HepG2 (cell line): Measurements from ENCODE around the gene RAD18. TPM values are rescaled to one million over a fixed set of nuclear protein-coding genes. Genes with fewer than 3 reads are reported as not detected.

Source experiments
- ATAC-seq: fragments of 200-7000 bp; cut with Tn5 transposase; 3 replicates; pipeline ENCODE4 v1.9.1; 2020; ENCODE audit warnings: mild to moderate bottlenecking, moderate library complexity
- BruUV-seq: library from RNA; stranded (reverse); fragments of 400-500 nt; replicated peaks from 2 replicates; lab custom pipeline; 2021; lab: Mats Ljungman, UMichigan
- CTCF ChIA-PET: fragments of 300-600 bp; formaldehyde crosslinking; extraction: SDS; loops from one replicate; lab custom pipeline; 2021; ENCODE audit warnings: low total read pairs, inconsistent platforms, low intra/inter-chr PET ratio; lab: Yijun Ruan, JAX
- POLR2A ChIA-PET: fragments of 350-600 bp; sonication (Branson Sonifier 250); formaldehyde crosslinking; loops from one replicate; lab custom pipeline; 2020; ENCODE audit warnings: antibody characterized with exemption, inconsistent platforms; lab: Yijun Ruan, JAX
- DNase-seq: peaks from one replicate; pipeline ENCODE4 v3.0.0-alpha.2; 2015; ENCODE audit warnings: low spot score
- FAIRE-seq: peaks from 3 replicates; lab custom pipeline; 2011; peaks lifted over from hg19 to GRCh38; lab: Jason Lieb, UNC
- H2AFZ ChIP-seq: one replicate; pipeline ENCODE4 v1.6.1; 2011; ENCODE audit warnings: low read length, inconsistent platforms
- H3K27ac ChIP-seq: fragments of 300-600 bp; 3 replicates; pipeline ENCODE4 v1.8.0; 2011; ENCODE audit warnings: mixed run types, mild to moderate bottlenecking, mixed read lengths, low read length, inconsistent platforms; ENCODE audit not compliant: insufficient read depth; ENCODE audit errors: extremely low read length
- H3K27me3 ChIP-seq, 2 experiments: fragments of 200-600 bp in 1 of 2; 2 replicates in 1 of 2; 3 replicates in 1 of 2; pipeline versions ENCODE4 v1.6.0 to v1.8.0; 2011; ENCODE audit warnings: low read length in 2 of 2, mild to moderate bottlenecking in 2 of 2, moderate library complexity in 2 of 2, inconsistent platforms in 1 of 2; ENCODE audit not compliant: insufficient read depth in 2 of 2, control insufficient read depth in 1 of 2
- H3K36me3 ChIP-seq, 2 experiments: fragments of 200-600 bp in 1 of 2; replicated peaks in 1 of 2; 2 replicates in 1 of 2; 3 replicates in 1 of 2; pipeline versions ENCODE4 v1.5.1 to v1.8.0; 2011; ENCODE audit warnings: low read length in 2 of 2, inconsistent platforms in 1 of 2; ENCODE audit not compliant: insufficient read depth in 2 of 2, control insufficient read depth in 1 of 2
- H3K4me1 ChIP-seq: 2 replicates; pipeline ENCODE4 v1.5.1; 2012; ENCODE audit warnings: low read length, inconsistent platforms; ENCODE audit not compliant: insufficient read depth
- H3K4me2 ChIP-seq: 2 replicates; pipeline ENCODE4 v1.6.0; 2011; ENCODE audit warnings: low read depth, low read length, inconsistent platforms
- H3K4me3 ChIP-seq, 3 experiments: fragments of 200-600 bp in 1 of 3; sonication (generic), shearing (Covaris generic) in 1 of 3; replicated peaks in 1 of 3; 2 replicates each; pipeline ENCODE4 v1.5.1; 2011 to 2016; ENCODE audit warnings: low read length in 3 of 3, inconsistent platforms in 2 of 3, low read depth in 2 of 3, mild to moderate bottlenecking in 2 of 3, control low read depth in 1 of 3, mixed read lengths in 1 of 3; ENCODE audit not compliant: insufficient read depth in 1 of 3
- H3K79me2 ChIP-seq: one replicate; pipeline ENCODE4 v1.6.1; 2011; ENCODE audit warnings: low read length, inconsistent platforms; ENCODE audit not compliant: insufficient read depth
- H3K9ac ChIP-seq: 2 replicates; pipeline ENCODE4 v1.6.0; 2011; ENCODE audit warnings: mild to moderate bottlenecking, low read depth, low read length, inconsistent platforms; ENCODE audit not compliant: insufficient read depth
- H3K9me3 ChIP-seq: 2 replicates; pipeline ENCODE4 v1.5.1; 2012; ENCODE audit warnings: mild to moderate bottlenecking, low read length
- H4K20me1 ChIP-seq: 2 replicates; pipeline ENCODE4 v1.6.0; 2011; ENCODE audit warnings: inconsistent platforms, mild to moderate bottlenecking, low read length, moderate library complexity; ENCODE audit not compliant: insufficient read depth
- FLYWCH1 ChIP-seq: sonication (generic); formaldehyde crosslinking; IDR thresholded peaks from 2 replicates; pipeline ENCODE4 v1.8.1; 2023; ENCODE audit warnings: mild to moderate bottlenecking, missing genetic modification reagents
- KLF12 ChIP-seq: sonication (generic); formaldehyde crosslinking; IDR thresholded peaks from 2 replicates; pipeline ENCODE4 v1.4.0; 2020; ENCODE audit warnings: missing genetic modification reagents, borderline replicate concordance
- NCOR1 ChIP-seq: fragments of 200-600 bp; sonication (generic); IDR thresholded peaks from 2 replicates; pipeline ENCODE4 v1.7.0; 2017; ENCODE audit warnings: antibody characterized with exemption, low read length, borderline replicate concordance
- NONO ChIP-seq, 2 experiments: fragments of 450-650 bp in 1 of 2; sonication (generic) in 1 of 2; formaldehyde crosslinking in 1 of 2; IDR thresholded peaks in 1 of 2; conservative IDR thresholded peaks in 1 of 2; 2 replicates each; pipeline versions ENCODE4 v1.6.1 to v1.8.0; 2017 to 2022; ENCODE audit warnings: mild to moderate bottlenecking in 1 of 2, missing genetic modification reagents in 1 of 2, moderate library complexity in 1 of 2
- POGZ ChIP-seq: sonication (generic); formaldehyde crosslinking; IDR thresholded peaks from 2 replicates; pipeline ENCODE4 v1.4.0; 2020; ENCODE audit warnings: mild to moderate bottlenecking, missing genetic modification reagents
- SP1 ChIP-seq, 2 experiments: fragments of 450-650 bp in 1 of 2; sonication (generic) in 1 of 2; formaldehyde crosslinking in 1 of 2; IDR thresholded peaks; 2 replicates each; pipeline versions ENCODE4 v1.4.0 to v1.6.1; 2016 to 2020; ENCODE audit warnings: missing genetic modification reagents in 1 of 2
- TEAD3 ChIP-seq: optimal IDR thresholded peaks from 2 replicates; pipeline ENCODE3; 2016; ENCODE audit warnings: borderline replicate concordance
- TOE1 ChIP-seq: sonication (generic); formaldehyde crosslinking; IDR thresholded peaks from 2 replicates; pipeline ENCODE4 v1.4.0; 2020; ENCODE audit warnings: mild to moderate bottlenecking, missing genetic modification reagents
- TSC22D2 ChIP-seq: sonication (generic); formaldehyde crosslinking; IDR thresholded peaks from 2 replicates; pipeline ENCODE4 v1.5.1; 2020; ENCODE audit warnings: missing genetic modification reagents, mild to moderate bottlenecking, borderline replicate concordance
- ZFP41 ChIP-seq: sonication (generic); formaldehyde crosslinking; IDR thresholded peaks from 2 replicates; pipeline ENCODE4 v1.4.0; 2020; ENCODE audit warnings: mild to moderate bottlenecking, missing genetic modification reagents, borderline replicate concordance
- ZNF569 ChIP-seq: sonication (generic); formaldehyde crosslinking; IDR thresholded peaks from 2 replicates; pipeline ENCODE4 v1.5.0; 2020; ENCODE audit warnings: mild to moderate bottlenecking, missing genetic modification reagents, moderate library complexity, borderline replicate concordance
- ZNF672 ChIP-seq: sonication (generic); formaldehyde crosslinking; IDR thresholded peaks from 2 replicates; pipeline ENCODE4 v1.8.1; 2022; ENCODE audit warnings: missing genetic modification reagents
- WGBS: methylation state at CpG from one replicate; pipeline ENCODE4 v1.1.6; 2017; ENCODE audit warnings: low lambda C conversion rate; 5-methylcytosine and 5-hydroxymethylcytosine counted together
- in situ Hi-C: cut with HindIII; loops from 2 replicates; pipeline ENCODE4 v1.10.0; 2017; ENCODE audit warnings: low pct_unique_long_range_greater_than_20kb; ENCODE audit not compliant: extremely low pct_ligation_motif_present
- intact Hi-C: fragments of 100-400 bp; cut with micrococcal nuclease; formaldehyde crosslinking; loops from one replicate; pipeline ENCODE4 v1.10.0; 2022; ENCODE audit not compliant: unreplicated experiment
- polyA plus RNA-seq, 8 experiments: library from polyadenylated mRNA; depleted of rRNA in 3 of 8; stranded (reverse) in 7 of 8; unstranded in 1 of 8; fragments of >200 nt; fragmentation: Illumina TruSeq in 4 of 8; extraction: Trizol in 4 of 8; gene quantifications; 2 replicates each; pipeline versions ENCODE4 v1.2.1 to v1.2.3, GENCODE V29; 2011 to 2016; ENCODE audit warnings: low read depth in 4 of 8, missing spikeins in 1 of 8, mixed read lengths in 1 of 8; ENCODE audit not compliant: insufficient read depth in 1 of 8
- total RNA-seq, 5 experiments: library from RNA; depleted of rRNA; stranded (reverse); fragments of >200 nt; fragmentation: Illumina TruSeq; extraction: Trizol; gene quantifications; 2 replicates each; pipeline ENCODE4 v1.2.3, GENCODE V29; 2016; ENCODE audit warnings: low read depth in 1 of 5

Gene RAD18
- total and polyA plus RNA-seq, 2 of the 13 experiments (the other 11 are each of a cell fraction or from before 2014, with no cell fraction given), result 5.9 to 20.7 TPM

DNA sequence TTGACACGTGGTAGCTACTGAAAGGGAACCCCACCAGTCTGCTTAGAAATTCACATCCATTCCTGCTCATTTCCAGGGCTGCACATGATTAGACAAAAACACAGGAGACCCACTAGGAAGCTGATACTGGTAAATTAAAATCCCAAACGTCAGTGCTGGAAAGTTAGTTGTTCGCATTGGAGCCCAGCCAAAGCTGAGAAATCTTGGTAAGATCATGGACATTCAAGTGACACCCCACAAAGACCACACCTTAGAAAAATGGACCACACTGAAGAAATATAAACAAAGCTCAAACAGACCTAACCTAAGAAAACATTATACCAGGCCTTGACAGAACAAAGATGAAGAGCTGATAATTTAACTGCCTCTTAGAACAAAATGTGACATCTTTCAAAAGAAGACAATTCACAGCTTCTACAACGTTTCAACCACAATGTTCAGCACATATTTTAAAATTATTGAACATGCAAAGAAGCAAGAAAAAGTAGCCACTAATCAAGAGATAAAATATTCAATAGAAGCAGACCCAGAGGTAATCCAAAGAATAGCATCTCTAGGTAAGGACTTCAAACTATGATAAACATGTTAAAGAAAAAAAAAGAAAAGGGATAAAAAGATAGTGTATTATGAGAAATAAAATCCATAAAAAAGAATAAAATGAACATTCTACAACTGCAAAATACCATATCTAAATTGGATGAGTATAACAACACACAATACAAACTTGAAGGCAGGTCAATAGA lies 20.4 kb downstream of the RAD18 start:
- ATAC-seq, result no peak
- no peak overlapping the region for H3K4me3 ChIP-seq
- FAIRE-seq, result no peak
- H3K4me2 ChIP-seq, result no peak overlapping the region
- no peaks in the 10 kb centered on the region for H3K4me1 ChIP-seq
- CTCF ChIA-PET, result no interaction called here
- no peaks in the 10 kb centered on the region for H3K27me3 ChIP-seq
- no peaks in the 10 kb centered on the region for H3K9me3 ChIP-seq
- H3K36me3 ChIP-seq, result peaks cover 11 to 56% of the 10 kb centered on the region in 2 experiments; a peak in 4 of 5 replicates
- no peaks in the 10 kb centered on the region for H4K20me1 ChIP-seq
- in situ Hi-C loops (no loop called here), intact Hi-C loops (no loop called here)
- no peak for TF ChIP-seq FLYWCH1 (CRISPR knock-in tag)
- TF ChIP-seq ZNF569 (CRISPR knock-in tag), result no peak
- no peak for TF ChIP-seq SP1 (IDR thresholded peaks at IDR 0.05)
- TF ChIP-seq SP1 (CRISPR knock-in tag; IDR thresholded peaks at IDR 0.05), result no peak
- TF ChIP-seq, all 625 proteins: peak for 0
- no peak for DNase-seq
- Histone ChIP-seq H3K27ac (no peak overlapping the region), H3K9ac (no peak overlapping the region), H2AFZ (no peak overlapping the region), H3K79me2 (no peaks in the 10 kb centered on the region)
- POLR2A ChIA-PET, result no interaction called here
- BruUV-seq, result no TSS peak
- WGBS, result 95% methylated on average over 4 of the region's 4 CpGs

DNA sequence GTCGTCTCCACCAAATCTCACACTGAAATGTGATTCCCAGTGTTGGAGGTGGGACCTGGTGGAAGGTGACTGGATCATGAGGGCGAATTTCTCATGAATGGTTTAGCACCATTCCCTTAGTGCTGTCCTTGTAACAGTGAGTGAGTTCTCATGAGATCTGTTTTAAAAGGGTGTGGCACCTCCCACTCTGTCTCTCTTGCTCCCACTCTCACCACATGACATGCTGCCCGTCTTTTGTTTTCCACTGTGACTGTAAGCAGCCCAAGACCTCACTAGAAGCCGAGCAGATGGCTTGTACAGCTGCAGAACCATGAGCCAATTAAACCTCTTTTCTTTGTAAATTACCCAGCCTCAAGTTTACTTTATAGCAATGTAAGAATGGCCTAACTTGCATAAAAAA lies 21.2 kb downstream of the RAD18 start:
- no TSS peak for BruUV-seq

More for the DNA sequence above, 21.2 kb downstream of the RAD18 start:
- no peak for FAIRE-seq
- no peaks in the 10 kb centered on the region for H3K4me1 ChIP-seq
- intact Hi-C loops, result no loop called here
- no peak for ATAC-seq
- ChIA-PET POLR2A (no interaction called here), CTCF (no interaction called here)
- DNase-seq, result no peak
- no peaks in the 10 kb centered on the region for H3K9me3 ChIP-seq
- H3K9ac ChIP-seq, result no peak overlapping the region
- H4K20me1 ChIP-seq, result no peaks in the 10 kb centered on the region
- in situ Hi-C loops, result no loop called here
- TF ChIP-seq TSC22D2 (CRISPR knock-in tag), result no peak
- TF ChIP-seq KLF12 (CRISPR knock-in tag), result no peak
- no peak for TF ChIP-seq ZNF672 (CRISPR knock-in tag)
- TF ChIP-seq TEAD3 (CRISPR knock-in tag), result no peak
- TF ChIP-seq NCOR1, result no peak
- no peak for TF ChIP-seq NONO (IDR thresholded peaks at IDR 0.05)
- TF ChIP-seq NONO (CRISPR knock-in tag; conservative IDR thresholded peaks at IDR 0.05), result no peak
- no peak for TF ChIP-seq POGZ
- no peak for TF ChIP-seq TOE1 (CRISPR knock-in tag)
- TF ChIP-seq ZFP41, result no peak
- no peak overlapping the region for H3K27ac ChIP-seq
- H3K4me2 ChIP-seq, result no peak overlapping the region
- peaks cover 11 to 62% of the 10 kb centered on the region in 2 experiments; a peak in 4 of 5 replicates for H3K36me3 ChIP-seq
- 93% methylated on average over 4 of the region's 4 CpGs for WGBS
- no peak overlapping the region for H3K4me3 ChIP-seq
- no peak overlapping the region for H2AFZ ChIP-seq
- no peaks in the 10 kb centered on the region for H3K79me2 ChIP-seq
- no peaks in the 10 kb centered on the region for H3K27me3 ChIP-seq
